ENCODE data around the gene YBX2.
A peak's percentile ranks its signal among the peaks of the same experiment; 100 is the strongest.

The YBX2 gene

DNA sequence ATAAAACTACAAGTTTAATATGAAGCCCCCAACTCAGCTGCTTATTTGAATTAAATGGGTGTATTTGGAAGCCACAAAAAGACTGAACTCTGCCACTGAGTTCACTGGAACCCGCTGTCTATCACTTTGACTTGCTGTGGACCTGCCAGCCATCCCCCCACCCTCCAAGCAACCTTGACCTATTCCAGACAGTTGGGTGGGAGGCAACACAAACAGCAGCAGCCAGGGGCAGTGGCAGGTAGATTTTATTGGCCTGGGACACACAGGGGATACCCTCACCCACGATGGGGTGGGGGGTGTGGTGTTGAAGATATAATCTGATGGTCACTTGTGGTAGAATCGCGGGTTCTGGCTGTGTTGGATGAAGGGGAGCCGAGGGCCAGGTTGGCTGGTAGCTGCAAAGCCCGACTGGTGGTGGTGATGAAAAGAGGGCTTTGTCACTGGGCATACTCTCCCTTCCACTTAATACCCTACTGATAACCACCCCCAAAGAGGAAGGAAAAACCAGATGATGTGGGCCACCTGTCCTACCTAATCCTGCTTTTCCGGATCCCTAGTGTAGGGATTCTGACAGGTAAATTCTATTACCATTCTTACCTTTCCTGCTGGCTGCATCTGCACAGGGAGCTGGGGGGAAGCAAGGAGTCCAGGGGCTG lies 18.1 kb upstream of the YBX2 start:
- TF ChIP-seq, protein P1, sequence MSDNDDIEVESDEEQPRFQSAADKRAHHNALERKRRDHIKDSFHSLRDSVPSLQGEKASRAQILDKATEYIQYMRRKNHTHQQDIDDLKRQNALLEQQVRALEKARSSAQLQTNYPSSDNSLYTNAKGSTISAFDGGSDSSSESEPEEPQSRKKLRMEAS (IDR thresholded peaks at IDR 0.05; ENCODE audit: low read depth, low read length), result no peak
- TF ChIP-seq MYC (IDR thresholded peaks at IDR 0.05; ENCODE audit: low read depth, low read length), result no peak
- TF ChIP-seq, protein P2, sequence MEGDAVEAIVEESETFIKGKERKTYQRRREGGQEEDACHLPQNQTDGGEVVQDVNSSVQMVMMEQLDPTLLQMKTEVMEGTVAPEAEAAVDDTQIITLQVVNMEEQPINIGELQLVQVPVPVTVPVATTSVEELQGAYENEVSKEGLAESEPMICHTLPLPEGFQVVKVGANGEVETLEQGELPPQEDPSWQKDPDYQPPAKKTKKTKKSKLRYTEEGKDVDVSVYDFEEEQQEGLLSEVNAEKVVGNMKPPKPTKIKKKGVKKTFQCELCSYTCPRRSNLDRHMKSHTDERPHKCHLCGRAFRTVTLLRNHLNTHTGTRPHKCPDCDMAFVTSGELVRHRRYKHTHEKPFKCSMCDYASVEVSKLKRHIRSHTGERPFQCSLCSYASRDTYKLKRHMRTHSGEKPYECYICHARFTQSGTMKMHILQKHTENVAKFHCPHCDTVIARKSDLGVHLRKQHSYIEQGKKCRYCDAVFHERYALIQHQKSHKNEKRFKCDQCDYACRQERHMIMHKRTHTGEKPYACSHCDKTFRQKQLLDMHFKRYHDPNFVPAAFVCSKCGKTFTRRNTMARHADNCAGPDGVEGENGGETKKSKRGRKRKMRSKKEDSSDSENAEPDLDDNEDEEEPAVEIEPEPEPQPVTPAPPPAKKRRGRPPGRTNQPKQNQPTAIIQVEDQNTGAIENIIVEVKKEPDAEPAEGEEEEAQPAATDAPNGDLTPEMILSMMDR (IDR thresholded peaks at IDR 0.05; ENCODE audit: low read depth, low read length), result no peak
- TF ChIP-seq POLR2A (IDR thresholded peaks at IDR 0.05; ENCODE audit: extremely low read depth, insufficient read length), result no peak
- H3K4me3 ChIP-seq (ENCODE audit: low read depth, low read length), result no peak overlapping the region
- DNase-seq (ENCODE audit: low read depth), result no peak

DNA sequence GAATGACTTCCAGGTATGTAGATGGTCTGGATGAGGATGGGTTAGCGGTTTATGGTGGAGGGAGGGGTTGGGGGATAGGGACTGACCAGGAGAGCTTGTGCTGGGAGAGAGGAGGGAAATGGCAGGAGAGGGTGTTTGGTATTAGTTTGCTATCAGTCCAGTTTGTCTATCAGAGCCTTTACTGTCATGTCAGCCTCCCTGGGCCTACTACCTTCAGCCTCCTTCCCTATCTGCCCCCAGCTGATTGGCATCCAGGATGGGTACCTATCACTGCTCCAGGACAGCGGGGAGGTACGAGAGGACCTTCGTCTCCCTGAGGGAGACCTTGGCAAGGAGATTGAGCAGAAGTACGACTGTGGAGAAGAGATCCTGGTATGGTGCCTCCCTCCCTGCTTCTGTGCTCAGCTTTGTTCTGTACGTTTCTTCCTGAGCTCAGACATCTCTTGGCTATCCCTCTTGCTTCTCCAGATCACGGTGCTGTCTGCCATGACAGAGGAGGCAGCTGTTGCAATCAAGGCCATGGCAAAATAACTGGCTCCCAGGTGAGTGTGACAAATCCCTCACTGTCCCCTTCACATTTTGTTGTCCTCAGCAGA lies 16.8 kb upstream of the YBX2 start:
- no peak for DNase-seq (ENCODE audit: low read depth)
- H3K4me3 ChIP-seq (ENCODE audit: low read depth, low read length), result no peak overlapping the region
- TF ChIP-seq MYC (IDR thresholded peaks at IDR 0.05; ENCODE audit: low read depth, low read length), result no peak
- TF ChIP-seq, protein P1 (IDR thresholded peaks at IDR 0.05; ENCODE audit: low read depth, low read length), result no peak
- TF ChIP-seq, protein P2 (IDR thresholded peaks at IDR 0.05; ENCODE audit: low read depth, low read length), result no peak
- TF ChIP-seq POLR2A (IDR thresholded peaks at IDR 0.05; ENCODE audit: extremely low read depth, insufficient read length), result no peak

DNA sequence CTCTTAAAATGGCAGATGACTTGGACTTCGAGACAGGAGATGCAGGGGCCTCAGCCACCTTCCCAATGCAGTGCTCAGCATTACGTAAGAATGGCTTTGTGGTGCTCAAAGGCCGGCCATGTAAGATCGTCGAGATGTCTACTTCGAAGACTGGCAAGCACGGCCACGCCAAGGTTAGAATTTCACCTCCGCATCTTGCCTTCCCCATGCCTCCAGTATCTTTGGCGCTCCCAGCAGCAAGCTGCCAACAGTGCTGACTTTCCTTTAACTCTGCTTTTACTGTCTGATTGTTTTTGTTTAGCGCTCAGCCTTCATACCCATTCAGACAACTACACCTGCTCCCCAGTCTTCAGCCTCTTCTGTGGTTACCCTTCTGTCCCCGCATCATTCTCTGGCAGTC lies 15.2 kb upstream of the YBX2 start:
- peak overlapping the region; percentile 99 for H3K4me3 ChIP-seq (ENCODE audit: low read depth, low read length)
- TF ChIP-seq, protein P2 (IDR thresholded peaks at IDR 0.05; ENCODE audit: low read depth, low read length), result no peak
- TF ChIP-seq POLR2A (IDR thresholded peaks at IDR 0.05; ENCODE audit: extremely low read depth, insufficient read length) (no peak), MYC (IDR thresholded peaks at IDR 0.05; ENCODE audit: low read depth, low read length) (no peak)
- TF ChIP-seq, protein P1 (IDR thresholded peaks at IDR 0.05; ENCODE audit: low read depth, low read length), result no peak
- DNase-seq (ENCODE audit: low read depth), result no peak

DNA sequence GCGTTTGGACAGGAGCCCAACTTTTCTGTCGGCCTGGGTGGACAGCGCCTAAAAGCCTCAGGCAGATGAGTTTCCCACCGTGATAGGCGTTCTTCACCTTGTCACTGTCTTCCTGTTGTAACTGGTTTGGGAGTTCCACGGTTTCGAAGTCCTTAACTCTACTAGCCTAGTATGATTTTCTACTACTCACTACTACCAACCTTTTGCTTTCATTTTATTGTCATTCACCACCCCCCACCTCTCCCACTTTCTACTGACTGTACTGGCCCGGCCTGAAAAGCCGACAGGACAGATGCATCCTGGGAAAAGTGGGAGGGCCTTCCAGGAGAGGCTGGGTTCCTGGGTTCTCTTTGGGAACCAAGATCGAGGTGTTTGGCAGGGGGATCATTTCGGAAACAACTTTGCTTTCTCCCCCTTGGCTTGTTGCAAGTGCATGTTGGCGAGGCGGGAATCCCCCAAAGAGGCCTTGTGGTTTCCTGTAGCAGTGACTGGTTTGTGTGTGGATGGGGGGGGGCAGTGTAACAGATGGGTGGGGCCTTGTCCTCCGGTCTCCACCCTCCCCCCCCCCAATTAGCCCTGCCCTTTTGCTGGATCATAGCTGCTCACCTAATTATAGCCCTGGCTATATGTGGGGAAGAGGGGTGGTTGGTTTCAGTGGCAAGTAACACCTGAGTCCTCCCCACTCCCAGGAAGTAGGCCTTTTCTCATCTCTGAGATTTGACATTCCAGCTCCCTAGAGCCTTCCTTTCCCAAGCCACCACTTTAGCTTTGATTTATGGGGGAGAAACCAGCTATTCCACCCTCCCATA lies 14.4 kb upstream of the YBX2 start:
- DNase-seq (ENCODE audit: low read depth), result peak; percentile 84
- peak overlapping the region; percentile 99 for H3K4me3 ChIP-seq (ENCODE audit: low read depth, low read length)
- TF ChIP-seq POLR2A (IDR thresholded peaks at IDR 0.05; ENCODE audit: extremely low read depth, insufficient read length) (peak; percentile 14), MYC (IDR thresholded peaks at IDR 0.05; ENCODE audit: low read depth, low read length) (no peak)

DNA sequence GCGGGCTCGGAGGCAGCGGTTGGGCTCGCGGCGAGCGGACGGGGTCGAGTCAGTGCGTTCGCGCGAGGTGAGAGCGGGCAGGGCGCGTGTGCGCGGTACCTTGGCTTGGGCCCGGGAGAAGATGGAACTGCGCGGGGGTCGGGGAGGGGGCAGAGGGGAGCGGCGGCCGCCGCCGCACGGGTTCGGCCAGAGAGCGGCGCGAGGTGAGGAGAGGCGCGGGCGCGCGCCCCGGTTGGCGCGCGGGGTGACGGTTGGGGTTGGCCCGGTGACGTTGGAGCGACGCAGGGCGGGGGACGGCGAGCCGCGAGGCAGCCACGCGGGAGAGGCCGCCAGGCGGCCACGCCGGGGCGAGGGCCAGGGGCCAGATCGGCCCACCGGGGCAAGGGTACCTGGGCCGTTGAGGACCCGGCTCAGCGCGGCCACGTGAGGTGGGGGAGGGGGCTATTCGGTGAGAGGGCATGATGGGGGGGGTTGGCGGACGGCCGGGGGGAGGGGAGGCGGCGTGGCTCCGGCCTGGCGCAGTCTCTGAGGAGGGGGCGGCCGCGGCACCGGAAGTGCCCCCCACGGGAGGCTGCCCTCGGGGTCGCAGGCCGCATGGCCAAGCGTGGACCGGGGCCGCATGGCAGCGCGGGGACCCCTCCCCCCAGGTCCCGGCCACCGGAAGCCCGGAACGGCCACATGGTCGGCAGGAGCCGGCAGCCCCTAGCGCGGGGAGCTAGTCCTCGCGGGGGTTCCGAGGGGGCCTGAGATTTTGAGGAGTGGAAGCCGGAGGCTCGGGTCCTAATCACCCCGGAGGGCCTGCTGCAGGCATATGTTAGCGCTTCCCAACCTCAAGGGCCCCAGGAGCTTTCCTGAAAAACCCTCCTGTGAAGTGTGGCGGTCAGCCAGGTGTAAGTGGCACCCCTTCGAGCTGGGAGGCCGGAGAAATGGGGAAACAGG lies 13.5 kb upstream of the YBX2 start:
- peak overlapping the region; percentile 99 for H3K4me3 ChIP-seq (ENCODE audit: low read depth, low read length)
- peak; percentile 53 for DNase-seq (ENCODE audit: low read depth)
- TF ChIP-seq POLR2A (IDR thresholded peaks at IDR 0.05; ENCODE audit: extremely low read depth, insufficient read length) (no peak), MYC (IDR thresholded peaks at IDR 0.05; ENCODE audit: low read depth, low read length) (peak; percentile 92)
- TF ChIP-seq, protein P2 (IDR thresholded peaks at IDR 0.05; ENCODE audit: low read depth, low read length), result no peak
- TF ChIP-seq, protein P1 (IDR thresholded peaks at IDR 0.05; ENCODE audit: low read depth, low read length), result peak; percentile 87
